ENCODE data around the gene TBC1D22A. TPM values are rescaled to one million over a fixed set of nuclear protein-coding genes. Genes with fewer than 3 reads are reported as not detected.

Gene TBC1D22A
- total RNA-seq, 2 experiments from 2014 or later, result 22.3 to 43.9 TPM

DNA sequence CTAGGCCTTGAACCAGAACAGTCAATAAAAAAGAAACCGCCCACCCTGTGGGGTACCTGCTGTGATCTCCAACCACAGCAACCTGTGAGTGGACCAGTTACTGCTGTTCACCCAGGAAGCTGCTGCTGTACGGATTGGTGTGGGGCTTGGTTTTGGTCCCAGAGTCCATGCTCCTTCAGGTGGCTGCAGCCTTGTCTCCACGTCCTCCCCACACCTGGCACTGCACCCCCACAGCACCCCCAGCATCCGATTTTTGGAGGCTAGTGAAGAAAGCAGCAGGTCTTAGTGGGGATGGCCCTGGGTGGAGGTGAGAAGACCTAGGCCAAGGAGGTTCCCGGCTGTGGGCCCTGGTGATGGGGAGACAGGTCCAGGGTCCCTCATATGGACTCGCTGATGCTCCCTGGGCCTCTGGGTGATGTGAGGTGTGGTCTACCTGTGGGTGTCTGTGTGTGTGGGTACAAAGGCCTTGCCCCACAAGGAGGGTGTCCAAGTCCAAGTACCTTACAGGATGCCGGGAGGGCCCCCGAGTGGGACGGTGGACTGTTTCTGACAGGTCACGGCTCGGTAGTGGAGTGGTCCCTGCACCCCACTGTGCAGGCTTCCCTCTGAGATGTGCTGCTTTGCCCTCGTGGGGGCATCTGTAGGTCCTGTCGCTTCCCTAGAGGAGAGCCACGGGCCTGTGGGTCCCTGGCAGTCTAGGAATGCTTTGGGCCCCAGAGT, 283.4 kb downstream of the TBC1D22A start:
- no peaks in the 10 kb centered on the region for H4K20me1 ChIP-seq (ENCODE audit: insufficient read depth, low read length)
- H3K27ac ChIP-seq (ENCODE audit: low read depth, low read length, poor library complexity, severe bottlenecking), result no peak overlapping the region
- H3K9me2 ChIP-seq (ENCODE audit: insufficient read depth, low read length), result no peaks in the 10 kb centered on the region
- no peaks in the 10 kb centered on the region for H3K9me3 ChIP-seq (ENCODE audit: low read length)
- CTCF ChIA-PET (ENCODE audit: unreplicated experiment), result no interaction called here
- no peak for DNase-seq (ENCODE audit: low spot score)
- H3K4me1 ChIP-seq (ENCODE audit: insufficient read depth, low read length, poor library complexity, severe bottlenecking), result no peaks in the 10 kb centered on the region
- TF ChIP-seq EZH2phosphoT487 (IDR thresholded peaks at IDR 0.05; ENCODE audit: borderline replicate concordance, low read depth, low read length) (no peak), CTCF (conservative IDR thresholded peaks at IDR 0.05; ENCODE audit: low read length) (no peak)
- no peaks in the 10 kb centered on the region for H3K36me3 ChIP-seq (ENCODE audit: insufficient read depth, low read length)
- POLR2A ChIA-PET, result no interaction called here
- H3K4me2 ChIP-seq (ENCODE audit: low read length), result no peak overlapping the region
- H2AFZ ChIP-seq (ENCODE audit: low read length), result no peak overlapping the region
- BruUV-seq (replicated peaks), result no TSS peak
- H3K4me3 ChIP-seq (ENCODE audit: low read depth, low read length, poor library complexity, severe bottlenecking), result no peak overlapping the region
- H3K79me2 ChIP-seq (ENCODE audit: insufficient read depth, low read depth, low read length), result no peaks in the 10 kb centered on the region
- intact Hi-C loops (cut with micrococcal nuclease; ENCODE audit: unreplicated experiment), result no loop called here

GRCh38 chr22:47046411-47047065, 284.1 kb downstream of the TBC1D22A start:
- no peaks in the 10 kb centered on the region for H3K79me2 ChIP-seq (ENCODE audit: insufficient read depth, low read depth, low read length)
- POLR2A ChIA-PET, result no interaction called here
- TF ChIP-seq CTCF (conservative IDR thresholded peaks at IDR 0.05; ENCODE audit: low read length) (no peak), EZH2phosphoT487 (IDR thresholded peaks at IDR 0.05; ENCODE audit: borderline replicate concordance, low read depth, low read length) (no peak)
- H3K9me2 ChIP-seq (ENCODE audit: insufficient read depth, low read length), result no peaks in the 10 kb centered on the region
- H2AFZ ChIP-seq (ENCODE audit: low read length), result no peak overlapping the region
- no peaks in the 10 kb centered on the region for H3K9me3 ChIP-seq (ENCODE audit: low read length)
- H3K4me1 ChIP-seq (ENCODE audit: insufficient read depth, low read length, poor library complexity, severe bottlenecking), result no peaks in the 10 kb centered on the region
- no peak overlapping the region for H3K27ac ChIP-seq (ENCODE audit: low read depth, low read length, poor library complexity, severe bottlenecking)
- DNase-seq (ENCODE audit: low spot score), result no peak
- CTCF ChIA-PET (ENCODE audit: unreplicated experiment), result no interaction called here
- H3K4me2 ChIP-seq (ENCODE audit: low read length), result no peak overlapping the region
- BruUV-seq (replicated peaks), result no TSS peak
- no peaks in the 10 kb centered on the region for H3K36me3 ChIP-seq (ENCODE audit: insufficient read depth, low read length)
- no peak overlapping the region for H3K4me3 ChIP-seq (ENCODE audit: low read depth, low read length, poor library complexity, severe bottlenecking)
- intact Hi-C loops (cut with micrococcal nuclease; ENCODE audit: unreplicated experiment), result no loop called here
- H4K20me1 ChIP-seq (ENCODE audit: insufficient read depth, low read length), result no peaks in the 10 kb centered on the region

Data from OCI-LY7 (cell line).